Stomach (tissue), 9 donors: ENCODE results near the gene CRIM1. TPM values are rescaled to one million over a fixed set of nuclear protein-coding genes. Genes with fewer than 3 reads are reported as not detected.

Experiments
- DNase-seq, 2 donors: peaks; one replicate each; pipeline versions ENCODE4 v3.0.0 to v3.0.0-alpha.2; 2013 to 2019
- H3K27ac ChIP-seq, 5 donors: fragments of 200-600 bp in 4 of 5; sonication (generic) in 4 of 5; one replicate each; pipeline ENCODE4 v1.5.1; 2013 to 2019; ENCODE audit warnings: mild to moderate bottlenecking in 1 of 5, moderate library complexity in 1 of 5
- H3K27me3 ChIP-seq, 3 donors: fragments of 200-600 bp; sonication (generic); one replicate each; pipeline ENCODE4 v1.5.1; 2017 to 2019; ENCODE audit warnings: mixed run types in 1 of 3
- H3K36me3 ChIP-seq, 4 donors: fragments of 200-600 bp; sonication (generic); 1 replicate in 3 of 4; 2 replicates in 1 of 4; pipeline ENCODE4 v1.5.1; 2016 to 2019
- H3K4me1 ChIP-seq, 4 donors: fragments of 200-600 bp; sonication (generic); one replicate each; pipeline ENCODE4 v1.5.1; 2016 to 2019
- H3K4me3 ChIP-seq, 4 donors: fragments of 200-600 bp; sonication (generic) in 3 of 4; one replicate each; pipeline ENCODE4 v1.5.1; 2016 to 2019; ENCODE audit warnings: mild to moderate bottlenecking in 1 of 4
- H3K9me3 ChIP-seq, 4 donors: fragments of 200-600 bp; sonication (generic); one replicate each; pipeline ENCODE4 v1.5.1; 2016 to 2019
- CTCF ChIP-seq, 7 experiments: fragments of 450-650 bp in 4 of 7; fragments of 200-600 bp in 3 of 7; sonication (generic) in 3 of 7; IDR thresholded peaks; one replicate each; pipeline ENCODE4 v1.5.1; 2016 to 2019; ENCODE audit warnings: antibody characterized with exemption in 7 of 7, control low read depth in 2 of 7, mild to moderate bottlenecking in 1 of 7
- EP300 ChIP-seq: sonication (generic); formaldehyde crosslinking; IDR thresholded peaks from one replicate; pipeline ENCODE4 v1.6.1; 2017; ENCODE audit warnings: antibody characterized with exemption
- POLR2A ChIP-seq, 4 donors: fragments of 450-650 bp; IDR thresholded peaks; one replicate each; pipeline ENCODE4 v1.6.1; 2016; ENCODE audit warnings: antibody characterized with exemption in 4 of 4, control low read depth in 2 of 4, mild to moderate bottlenecking in 1 of 4, moderate library complexity in 1 of 4
- POLR2AphosphoS5 ChIP-seq, 3 donors: sonication (generic); formaldehyde crosslinking; IDR thresholded peaks; one replicate each; pipeline ENCODE4 v1.6.1; 2016; ENCODE audit warnings: antibody characterized with exemption in 3 of 3
- whole genome bisulfite sequencing, 5 donors: extraction: QIAGEN DNeasy Blood & Tissue Kit in 3 of 5; methylation state at CpG; one replicate each; pipeline versions ENCODE4 v1.1.5 to v1.1.7; 2013 to 2018; 5-methylcytosine and 5-hydroxymethylcytosine counted together
- intact Hi-C: fragments of 100-400 bp; cut with DNase I; formaldehyde crosslinking; loops from one replicate; pipeline ENCODE4 v1.15.1; 2023; ENCODE audit warnings: low total_unique reads
- polyA plus RNA-seq, 3 donors: library from polyadenylated mRNA; stranded (reverse); fragments of 200-250 nt; gene quantifications; one replicate each; pipeline ENCODE4 v1.2.3, GENCODE V29; 2013
- total RNA-seq, 5 donors: library from RNA; depleted of rRNA; stranded (reverse); fragments of >200 nt; gene quantifications; one replicate each; pipeline versions ENCODE4 v1.1.0 to v1.2.3, GENCODE V29; 2014 to 2016
- donor health status: healthy with polysubstance abuse.
- donor health status: Bipolar disorder and iron deficiency.
- donor health status: healthy.

The CRIM1 gene
- total and polyA plus RNA-seq, 8 donors, result 3.1 to 158 (median 50.7) TPM

- no peaks in the 10 kb centered on the region for H3K27me3 ChIP-seq
- H3K4me1 ChIP-seq, result peaks cover 22 to 66% (median 37%) of the 10 kb centered on the region in 4 donors
- no peak overlapping the region for H3K4me3 ChIP-seq
- no peaks in the 10 kb centered on the region for H3K9me3 ChIP-seq
- H3K27ac ChIP-seq, result peak overlapping the region in 1 of 5 donors; percentile 35
- TF ChIP-seq EP300 (no peak), CTCF (IDR thresholded peaks at IDR 0.05) (no peak), POLR2A (IDR thresholded peaks at IDR 0.05) (no peak)
- no peak for DNase-seq
- peaks cover 24 to 52% (median 39%) of the 10 kb centered on the region in 4 donors for H3K36me3 ChIP-seq
- intact Hi-C loops, result no loop called here
- WGBS, 5 donors, result 94 to 97% (median 95%) methylated on average over 5 of the region's 5 CpGs
These were observed 126.1 kb downstream of the CRIM1 start for GRCh38 chr2:36481709-36482108.

GRCh38 chr2:36482576-36483214 is 127.1 kb downstream of the CRIM1 start:
- H3K4me1 ChIP-seq, result peaks cover 22 to 71% (median 41%) of the 10 kb centered on the region in 4 donors
- peak overlapping the region in 1 of 5 donors; percentile 78 for H3K27ac ChIP-seq
- WGBS, 5 donors, result 58 to 72% (median 63%) methylated on average over 4 of the region's 4 CpGs
- H3K27me3 ChIP-seq, result no peaks in the 10 kb centered on the region
- DNase-seq, result peak in 1 of 2 donors; percentile 49
- intact Hi-C loops, result no loop called here
- H3K9me3 ChIP-seq, result no peaks in the 10 kb centered on the region
- TF ChIP-seq POLR2A (IDR thresholded peaks at IDR 0.05), result no peak
- no peak for TF ChIP-seq EP300
- TF ChIP-seq POLR2AphosphoS5 (IDR thresholded peaks at IDR 0.05), result peak in 1 of 3 donors; percentile 16
- peaks cover 16 to 42% (median 32%) of the 10 kb centered on the region in 4 donors for H3K36me3 ChIP-seq
- no peak overlapping the region for H3K4me3 ChIP-seq

GRCh38 chr2:36483290-36483689 is 127.7 kb downstream of the CRIM1 start:
- intact Hi-C loops, result no loop called here
- no peak for DNase-seq
- no peaks in the 10 kb centered on the region for H3K27me3 ChIP-seq
- peaks cover 16 to 40% (median 30%) of the 10 kb centered on the region in 4 donors for H3K36me3 ChIP-seq
- H3K4me3 ChIP-seq, result no peak overlapping the region
- H3K4me1 ChIP-seq, result peaks cover 22 to 69% (median 39%) of the 10 kb centered on the region in 4 donors
- no peak for TF ChIP-seq EP300
- no peak for TF ChIP-seq POLR2A (IDR thresholded peaks at IDR 0.05)
- no peak for TF ChIP-seq CTCF (IDR thresholded peaks at IDR 0.05)
- TF ChIP-seq POLR2AphosphoS5 (IDR thresholded peaks at IDR 0.05), result no peak
- H3K9me3 ChIP-seq, result no peaks in the 10 kb centered on the region
- 94 to 98% (median 97%) methylated on average over 4 of the region's 4 CpGs for WGBS, 5 donors
- peak overlapping the region in 2 of 5 donors; percentile 77 to 78 for H3K27ac ChIP-seq

- Histone ChIP-seq H3K4me3 (no peak overlapping the region), H3K4me1 (peaks cover 22 to 62% (median 37%) of the 10 kb centered on the region in 4 donors), H3K27ac (peak overlapping the region in 3 of 5 donors; percentile 46 to 78 (median 77)), H3K9me3 (no peaks in the 10 kb centered on the region), H3K36me3 (peaks cover 13 to 32% (median 23%) of the 10 kb centered on the region in 4 donors), H3K27me3 (no peaks in the 10 kb centered on the region)
- DNase-seq, result no peak
- intact Hi-C loops, result no loop called here
- TF ChIP-seq POLR2AphosphoS5 (IDR thresholded peaks at IDR 0.05) (no peak), EP300 (no peak), CTCF (IDR thresholded peaks at IDR 0.05) (no peak), POLR2A (IDR thresholded peaks at IDR 0.05) (no peak)
- WGBS, 5 donors, result 89 to 97% (median 92%) methylated on average over 4 of the region's 4 CpGs
These were observed 128.9 kb downstream of the CRIM1 start for GRCh38 chr2:36484454-36484853.

- Histone ChIP-seq H3K4me3 (no peak overlapping the region), H3K27me3 (no peaks in the 10 kb centered on the region), H3K27ac (peak overlapping the region in 4 of 5 donors; percentile 46 to 78 (median 76)), H3K9me3 (no peaks in the 10 kb centered on the region), H3K4me1 (peaks cover 22 to 62% (median 37%) of the 10 kb centered on the region in 4 donors), H3K36me3 (peaks cover 4 to 23% (median 12%) of the 10 kb centered on the region in 4 donors)
- intact Hi-C loops, result no loop called here
- no peak for TF ChIP-seq EP300
- TF ChIP-seq POLR2AphosphoS5 (IDR thresholded peaks at IDR 0.05), result peak in 2 of 3 donors; percentile 33 to 42
- no peak for TF ChIP-seq POLR2A (IDR thresholded peaks at IDR 0.05)
- no peak for TF ChIP-seq CTCF (IDR thresholded peaks at IDR 0.05)
- WGBS, 5 donors, result 18 to 33% (median 20%) methylated on average over 4 of the region's 4 CpGs
- peak in 1 of 2 donors; percentile 55 for DNase-seq
These were observed 129.9 kb downstream of the CRIM1 start for GRCh38 chr2:36485521-36485920.
